ENCODE measurements around the gene MRPL44. TPM values are rescaled to one million over a fixed set of nuclear protein-coding genes. Genes with fewer than 3 reads are reported as not detected.

Gene MRPL44
- total and polyA plus RNA-seq, 2 donors (not counting 1 experiment from before 2014, with no cell fraction given) = 8.9 to 26.7 TPM

DNA sequence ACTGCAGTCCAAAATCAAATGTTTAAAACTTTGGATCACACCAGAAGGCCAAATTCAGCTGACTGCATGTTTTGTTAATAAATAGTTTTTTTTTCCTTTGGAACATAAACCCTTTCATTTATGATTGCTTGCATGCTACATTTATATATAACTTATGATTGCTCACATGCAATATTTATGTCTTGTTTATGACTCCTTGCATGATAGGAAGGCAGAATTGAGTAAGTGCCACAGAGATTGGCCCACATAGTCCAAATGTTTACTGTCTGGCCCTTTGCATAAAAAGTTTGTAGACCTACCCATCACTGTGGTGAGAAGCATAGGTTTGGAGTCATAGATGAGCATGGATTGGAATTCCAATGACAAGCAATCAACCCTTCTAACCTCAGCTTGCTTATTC is 42.9 kb upstream of the MRPL44 start:
- Histone ChIP-seq H3K9me3 (ENCODE audit: control extremely low read depth in 1 of 3, control insufficient read depth in 2 of 3, insufficient read depth in 1 of 3, low read length in 2 of 3) (no peaks in the 10 kb centered on the region), H3K27me3 (replicated peaks in 1 of 4; ENCODE audit: control extremely low read depth in 1 of 4, control insufficient read depth in 3 of 4, insufficient read depth in 4 of 4, low read length in 3 of 4) (no peaks in the 10 kb centered on the region), H3K36me3 (replicated peaks in 1 of 2; ENCODE audit: control extremely low read depth in 1 of 2, control insufficient read depth in 1 of 2, extremely low read depth in 1 of 2, insufficient read depth in 2 of 2, low read length in 1 of 2) (peaks cover 0 to 25% of the 10 kb centered on the region in 2 experiments), H3K27ac (ENCODE audit: low read length in 2 of 2) (no peak overlapping the region), H3K4me2 (replicated peaks; ENCODE audit: low read depth, low read length, poor library complexity, severe bottlenecking) (no peak overlapping the region), H3K9ac (ENCODE audit: low read length) (no peak overlapping the region), H2AFZ (ENCODE audit: insufficient read depth, low read depth, low read length, poor library complexity, severe bottlenecking) (no peak overlapping the region), H3K79me2 (ENCODE audit: control insufficient read depth, insufficient read depth, low read length) (peaks cover 18% of the 10 kb centered on the region), H3K4me3 (ENCODE audit: control extremely low read depth in 1 of 5, extremely low read depth in 1 of 5, insufficient read depth in 1 of 5, low read depth in 2 of 5, low read length in 4 of 5) (no peak overlapping the region), H3K4me1 (ENCODE audit: control insufficient read depth in 2 of 2, insufficient read depth in 2 of 2, low read length in 2 of 2) (peaks cover 0 to 4% of the 10 kb centered on the region in 2 donors), H4K20me1 (ENCODE audit: control insufficient read depth, insufficient read depth, low read length, poor library complexity, severe bottlenecking) (peaks cover 8% of the 10 kb centered on the region)
- CTCF ChIA-PET = no interaction called here
- H3K9me3 Mint-ChIP-seq (ENCODE audit: insufficient read depth) = no peaks in the 10 kb centered on the region
- peaks cover 24% of the 10 kb centered on the region for H3K4me1 Mint-ChIP-seq
- no peak overlapping the region for H3K4me3 Mint-ChIP-seq
- POLR2A ChIA-PET = no interaction called here
- ATAC-seq (ENCODE audit: low read depth) (no peak), DNase-seq (no peak)
- H3K27ac Mint-ChIP-seq = no peak overlapping the region
- TF ChIP-seq EZH2 (IDR thresholded peaks at IDR 0.05; ENCODE audit: borderline replicate concordance, insufficient read depth, low read depth, low read length, poor library complexity, severe bottlenecking) = no peak
- TF ChIP-seq, protein P1, sequence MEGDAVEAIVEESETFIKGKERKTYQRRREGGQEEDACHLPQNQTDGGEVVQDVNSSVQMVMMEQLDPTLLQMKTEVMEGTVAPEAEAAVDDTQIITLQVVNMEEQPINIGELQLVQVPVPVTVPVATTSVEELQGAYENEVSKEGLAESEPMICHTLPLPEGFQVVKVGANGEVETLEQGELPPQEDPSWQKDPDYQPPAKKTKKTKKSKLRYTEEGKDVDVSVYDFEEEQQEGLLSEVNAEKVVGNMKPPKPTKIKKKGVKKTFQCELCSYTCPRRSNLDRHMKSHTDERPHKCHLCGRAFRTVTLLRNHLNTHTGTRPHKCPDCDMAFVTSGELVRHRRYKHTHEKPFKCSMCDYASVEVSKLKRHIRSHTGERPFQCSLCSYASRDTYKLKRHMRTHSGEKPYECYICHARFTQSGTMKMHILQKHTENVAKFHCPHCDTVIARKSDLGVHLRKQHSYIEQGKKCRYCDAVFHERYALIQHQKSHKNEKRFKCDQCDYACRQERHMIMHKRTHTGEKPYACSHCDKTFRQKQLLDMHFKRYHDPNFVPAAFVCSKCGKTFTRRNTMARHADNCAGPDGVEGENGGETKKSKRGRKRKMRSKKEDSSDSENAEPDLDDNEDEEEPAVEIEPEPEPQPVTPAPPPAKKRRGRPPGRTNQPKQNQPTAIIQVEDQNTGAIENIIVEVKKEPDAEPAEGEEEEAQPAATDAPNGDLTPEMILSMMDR (IDR thresholded peaks at IDR 0.05) = no peak
- H3K27me3 Mint-ChIP-seq = no peaks in the 10 kb centered on the region
- intact Hi-C loops (cut with micrococcal nuclease) = no loop called here

DNA sequence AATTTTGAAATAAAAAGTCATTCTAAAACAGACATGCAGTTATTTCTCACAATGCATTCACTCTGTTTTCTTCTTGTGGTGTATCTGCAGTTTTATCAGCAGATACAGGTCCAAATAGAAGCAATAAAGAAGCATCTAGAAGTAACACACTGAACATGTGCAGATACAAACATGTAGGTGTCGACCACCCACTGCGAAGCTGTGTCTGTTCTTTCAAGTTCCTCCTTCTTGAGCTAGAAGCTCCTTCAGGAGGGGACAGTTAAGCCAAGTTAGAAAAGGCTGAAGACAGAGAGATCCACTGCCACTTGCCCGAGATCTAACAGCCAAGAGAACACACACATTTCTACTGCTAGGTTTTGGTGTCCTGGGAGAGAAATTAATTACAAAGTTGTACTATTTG is 42.2 kb upstream of the MRPL44 start:
- H2AFZ ChIP-seq (ENCODE audit: insufficient read depth, low read depth, low read length, poor library complexity, severe bottlenecking) = no peak overlapping the region
- ChIA-PET CTCF (no interaction called here), POLR2A (no interaction called here)
- WGBS (ENCODE audit: insufficient coverage) = 92% methylated on average over 2 of the region's 3 CpGs
- TF ChIP-seq, protein P1 (IDR thresholded peaks at IDR 0.05) = no peak
- TF ChIP-seq EZH2 (IDR thresholded peaks at IDR 0.05; ENCODE audit: borderline replicate concordance, insufficient read depth, low read depth, low read length, poor library complexity, severe bottlenecking) = no peak
- ATAC-seq (ENCODE audit: low read depth) = no peak
- intact Hi-C loops (cut with micrococcal nuclease) = no loop called here
- H3K4me3 ChIP-seq (ENCODE audit: control extremely low read depth in 1 of 5, extremely low read depth in 1 of 5, insufficient read depth in 1 of 5, low read depth in 2 of 5, low read length in 4 of 5) = no peak overlapping the region
- peaks cover 18% of the 10 kb centered on the region for H3K79me2 ChIP-seq (ENCODE audit: control insufficient read depth, insufficient read depth, low read length)
- no peak overlapping the region for H3K27ac ChIP-seq (ENCODE audit: low read length in 2 of 2)
- H3K4me1 ChIP-seq (ENCODE audit: control insufficient read depth in 2 of 2, insufficient read depth in 2 of 2, low read length in 2 of 2) = peaks cover 0 to 4% of the 10 kb centered on the region in 2 donors
- no peak overlapping the region for H3K9ac ChIP-seq (ENCODE audit: low read length)
- H3K4me2 ChIP-seq (replicated peaks; ENCODE audit: low read depth, low read length, poor library complexity, severe bottlenecking) = no peak overlapping the region
- H3K9me3 Mint-ChIP-seq (ENCODE audit: insufficient read depth) = no peaks in the 10 kb centered on the region
- peaks cover 15% of the 10 kb centered on the region for H4K20me1 ChIP-seq (ENCODE audit: control insufficient read depth, insufficient read depth, low read length, poor library complexity, severe bottlenecking)
- no peaks in the 10 kb centered on the region for H3K9me3 ChIP-seq (ENCODE audit: control extremely low read depth in 1 of 3, control insufficient read depth in 2 of 3, insufficient read depth in 1 of 3, low read length in 2 of 3)
- H3K27me3 ChIP-seq (replicated peaks in 1 of 4; ENCODE audit: control extremely low read depth in 1 of 4, control insufficient read depth in 3 of 4, insufficient read depth in 4 of 4, low read length in 3 of 4) = no peaks in the 10 kb centered on the region
- H3K27ac Mint-ChIP-seq = no peak overlapping the region
- no peaks in the 10 kb centered on the region for H3K27me3 Mint-ChIP-seq
- H3K4me3 Mint-ChIP-seq = no peak overlapping the region
- H3K4me1 Mint-ChIP-seq = peaks cover 21% of the 10 kb centered on the region
- peaks cover 0 to 25% of the 10 kb centered on the region in 2 experiments for H3K36me3 ChIP-seq (replicated peaks in 1 of 2; ENCODE audit: control extremely low read depth in 1 of 2, control insufficient read depth in 1 of 2, extremely low read depth in 1 of 2, insufficient read depth in 2 of 2, low read length in 1 of 2)
- no peak for DNase-seq
